Fibroblast of lung (primary cell): Measurements from ENCODE around the gene ODF4. TPM values are rescaled to one million over a fixed set of nuclear protein-coding genes. Genes with fewer than 3 reads are reported as not detected.

Experiments used
- DNase-seq, 2 donors: peaks; one replicate each; pipeline versions ENCODE4 v3.0.0 to v3.0.0-alpha.2; 2010; ENCODE audit warnings: low read depth in 2 of 2
- H2AFZ ChIP-seq: 2 replicates; pipeline ENCODE4 v1.5.1; 2012; ENCODE audit warnings: low read length, control low read depth, inconsistent platforms
- H3K27ac ChIP-seq: 2 replicates; pipeline ENCODE4 v1.5.1; 2011; ENCODE audit warnings: low read length, control low read depth; ENCODE audit not compliant: insufficient read depth
- H3K27me3 ChIP-seq: 2 replicates; pipeline ENCODE4 v1.5.1; 2011; ENCODE audit warnings: mild to moderate bottlenecking, low read length; ENCODE audit not compliant: control insufficient read depth, insufficient read depth
- H3K36me3 ChIP-seq: 2 replicates; pipeline ENCODE4 v1.5.1; 2011; ENCODE audit warnings: low read length; ENCODE audit not compliant: control insufficient read depth, insufficient read depth
- H3K4me1 ChIP-seq: 2 replicates; pipeline ENCODE4 v1.5.1; 2011; ENCODE audit warnings: low read length; ENCODE audit not compliant: control insufficient read depth, insufficient read depth; ENCODE audit errors: extremely low read depth
- H3K4me2 ChIP-seq: 2 replicates; pipeline ENCODE4 v1.5.1; 2011; ENCODE audit warnings: low read length, control low read depth; ENCODE audit not compliant: insufficient read depth; ENCODE audit errors: extremely low read depth
- H3K4me3 ChIP-seq, 4 experiments: fragments of 200-600 bp in 1 of 4; sonication (generic) in 1 of 4; replicated peaks in 1 of 4; 2 replicates each; pipeline ENCODE4 v1.5.1; 2011 to 2016; ENCODE audit warnings: low read length in 4 of 4, low read depth in 3 of 4, mild to moderate bottlenecking in 3 of 4, control low read depth in 2 of 4, inconsistent platforms in 1 of 4, mixed read lengths in 1 of 4; ENCODE audit not compliant: insufficient read depth in 1 of 4; ENCODE audit errors: control extremely low read depth in 1 of 4
- H3K79me2 ChIP-seq: 2 replicates; pipeline ENCODE4 v1.5.1; 2012; ENCODE audit warnings: mild to moderate bottlenecking, low read length, inconsistent platforms; ENCODE audit not compliant: control insufficient read depth, insufficient read depth
- H3K9ac ChIP-seq: 2 replicates; pipeline ENCODE4 v1.5.1; 2011; ENCODE audit warnings: mild to moderate bottlenecking, low read length, control low read depth; ENCODE audit not compliant: insufficient read depth
- H3K9me3 ChIP-seq: 2 replicates; pipeline ENCODE4 v1.5.1; 2012; ENCODE audit warnings: low read depth, low read length; ENCODE audit not compliant: control insufficient read depth, insufficient read depth
- H4K20me1 ChIP-seq: 2 replicates; pipeline ENCODE4 v1.5.1; 2011; ENCODE audit warnings: low read length; ENCODE audit not compliant: control insufficient read depth, insufficient read depth; ENCODE audit errors: extremely low read depth
- EZH2 ChIP-seq: IDR thresholded peaks from 2 replicates; pipeline ENCODE4 v1.5.1; 2012; ENCODE audit warnings: low read length, control low read depth, mild to moderate bottlenecking; ENCODE audit errors: missing control alignments
- polyA plus RNA-seq, 2 donors: library from polyadenylated mRNA; depleted of rRNA in 1 of 2; stranded (reverse) in 1 of 2; unstranded in 1 of 2; fragments of >200 nt; gene quantifications; 2 replicates each; pipeline ENCODE4 v1.2.1, GENCODE V29; 2011 to 2012; ENCODE audit warnings: missing spikeins in 1 of 2
- total RNA-seq: library from RNA; depleted of rRNA; stranded (reverse); fragments of >200 nt; gene quantifications from 2 replicates; pipeline ENCODE4 v1.2.1, GENCODE V29; 2014
- TF ChIP-seq, protein P1 (sequence below), 2 donors: IDR thresholded peaks in 1 of 2; conservative IDR thresholded peaks in 1 of 2; 1 replicate in 1 of 2; 2 replicates in 1 of 2; pipeline ENCODE4 v1.5.1; 2011 to 2012; ENCODE audit warnings: low read length in 2 of 2, control low read depth in 1 of 2, inconsistent platforms in 1 of 2, low read depth in 1 of 2, mild to moderate bottlenecking in 1 of 2

The ODF4 gene
- total and polyA plus RNA-seq, 2 donors (not counting 1 experiment from before 2014, with no cell fraction given): not detected

DNA sequence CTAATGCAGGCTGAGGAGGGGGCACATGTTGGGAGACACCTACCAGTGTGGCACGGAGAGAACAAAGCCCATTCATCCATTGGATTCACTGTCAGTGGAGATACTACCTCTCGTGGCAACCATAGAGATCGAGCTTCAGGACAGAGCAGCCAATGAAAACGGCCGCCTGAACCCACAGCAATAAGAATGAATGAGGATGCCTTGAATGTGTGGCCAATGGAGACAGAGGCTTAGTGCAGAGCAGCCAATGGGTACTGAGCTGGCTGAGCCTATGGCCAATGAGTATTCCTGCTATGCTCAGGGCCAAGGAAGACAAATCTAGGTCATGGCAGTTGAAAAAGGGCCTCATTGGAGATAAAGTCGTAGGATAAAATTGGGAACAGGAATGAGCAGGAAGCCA lies 18.6 kb upstream of the ODF4 start:
- H2AFZ ChIP-seq: no peak overlapping the region
- H3K79me2 ChIP-seq: no peaks in the 10 kb centered on the region
- TF ChIP-seq EZH2: no peak
- TF ChIP-seq, protein P1, sequence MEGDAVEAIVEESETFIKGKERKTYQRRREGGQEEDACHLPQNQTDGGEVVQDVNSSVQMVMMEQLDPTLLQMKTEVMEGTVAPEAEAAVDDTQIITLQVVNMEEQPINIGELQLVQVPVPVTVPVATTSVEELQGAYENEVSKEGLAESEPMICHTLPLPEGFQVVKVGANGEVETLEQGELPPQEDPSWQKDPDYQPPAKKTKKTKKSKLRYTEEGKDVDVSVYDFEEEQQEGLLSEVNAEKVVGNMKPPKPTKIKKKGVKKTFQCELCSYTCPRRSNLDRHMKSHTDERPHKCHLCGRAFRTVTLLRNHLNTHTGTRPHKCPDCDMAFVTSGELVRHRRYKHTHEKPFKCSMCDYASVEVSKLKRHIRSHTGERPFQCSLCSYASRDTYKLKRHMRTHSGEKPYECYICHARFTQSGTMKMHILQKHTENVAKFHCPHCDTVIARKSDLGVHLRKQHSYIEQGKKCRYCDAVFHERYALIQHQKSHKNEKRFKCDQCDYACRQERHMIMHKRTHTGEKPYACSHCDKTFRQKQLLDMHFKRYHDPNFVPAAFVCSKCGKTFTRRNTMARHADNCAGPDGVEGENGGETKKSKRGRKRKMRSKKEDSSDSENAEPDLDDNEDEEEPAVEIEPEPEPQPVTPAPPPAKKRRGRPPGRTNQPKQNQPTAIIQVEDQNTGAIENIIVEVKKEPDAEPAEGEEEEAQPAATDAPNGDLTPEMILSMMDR (conservative IDR thresholded peaks at IDR 0.05 in 1 of 2, IDR thresholded peaks at IDR 0.05 in 1 of 2; ENCODE audit: low read depth in 1 of 2, low read length in 2 of 2): no peak
- H3K27me3 ChIP-seq: peaks cover 12% of the 10 kb centered on the region
- H3K9me3 ChIP-seq: no peaks in the 10 kb centered on the region
- DNase-seq: no peak
- no peak overlapping the region for H3K27ac ChIP-seq
- H3K4me2 ChIP-seq: no peak overlapping the region
- no peaks in the 10 kb centered on the region for H3K36me3 ChIP-seq
- no peak overlapping the region for H3K4me3 ChIP-seq
- no peaks in the 10 kb centered on the region for H4K20me1 ChIP-seq
- H3K9ac ChIP-seq: no peak overlapping the region
- no peaks in the 10 kb centered on the region for H3K4me1 ChIP-seq

DNA sequence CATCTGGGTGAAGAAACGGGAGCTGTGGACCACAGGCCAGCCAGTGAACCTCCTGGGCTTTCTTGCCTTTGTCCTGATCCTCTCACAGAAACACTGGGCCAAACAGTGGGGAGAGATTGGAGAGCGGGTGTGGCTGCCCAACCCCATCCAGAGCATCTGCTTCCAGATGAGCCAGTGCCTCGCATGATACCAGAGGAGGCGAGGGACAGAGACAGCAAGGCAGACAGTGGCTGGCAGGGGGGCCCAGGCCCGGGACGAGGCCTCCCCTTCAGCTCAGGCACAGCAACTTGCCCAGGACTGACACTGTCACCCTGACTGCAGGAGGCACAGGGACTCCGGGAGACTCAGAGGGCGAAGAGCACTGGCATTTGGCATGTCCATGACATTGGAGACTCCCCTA lies 17.6 kb upstream of the ODF4 start:
- Histone ChIP-seq H3K36me3 (no peaks in the 10 kb centered on the region), H3K27ac (no peak overlapping the region), H3K4me3 (no peak overlapping the region), H3K9ac (no peak overlapping the region), H4K20me1 (no peaks in the 10 kb centered on the region), H3K4me1 (no peaks in the 10 kb centered on the region), H3K27me3 (peaks cover 9% of the 10 kb centered on the region), H2AFZ (no peak overlapping the region), H3K79me2 (no peaks in the 10 kb centered on the region), H3K4me2 (no peak overlapping the region), H3K9me3 (no peaks in the 10 kb centered on the region)
- DNase-seq: no peak
- TF ChIP-seq, protein P1 (conservative IDR thresholded peaks at IDR 0.05 in 1 of 2, IDR thresholded peaks at IDR 0.05 in 1 of 2; ENCODE audit: low read depth in 1 of 2, low read length in 2 of 2): no peak
- TF ChIP-seq EZH2: no peak

DNA sequence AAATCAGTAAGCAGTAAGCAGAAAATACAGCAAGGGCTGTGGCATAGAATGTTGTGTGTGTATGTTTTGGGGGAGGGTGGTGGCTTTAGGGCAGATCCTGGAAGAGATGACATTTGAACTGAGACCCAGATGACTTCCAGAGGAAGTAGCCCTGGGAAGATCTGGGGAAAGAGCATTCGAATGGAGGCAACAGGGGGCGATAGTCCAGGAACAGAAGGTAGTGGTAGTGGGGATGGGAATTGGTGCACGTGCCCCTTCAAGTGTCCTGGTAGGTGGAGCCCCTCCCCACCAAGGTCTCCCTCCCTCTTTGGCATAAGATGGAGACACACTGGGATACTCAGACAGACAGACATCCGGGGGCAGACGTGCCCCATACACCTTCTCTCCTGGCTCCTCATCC lies 15.5 kb upstream of the ODF4 start:
- H3K9ac ChIP-seq: no peak overlapping the region
- no peak for DNase-seq
- no peak overlapping the region for H3K4me2 ChIP-seq
- H3K36me3 ChIP-seq: no peaks in the 10 kb centered on the region
- H3K4me3 ChIP-seq: no peak overlapping the region
- no peak overlapping the region for H3K27ac ChIP-seq
- no peaks in the 10 kb centered on the region for H3K79me2 ChIP-seq
- no peaks in the 10 kb centered on the region for H4K20me1 ChIP-seq
- no peaks in the 10 kb centered on the region for H3K4me1 ChIP-seq
- TF ChIP-seq, protein P1 (conservative IDR thresholded peaks at IDR 0.05 in 1 of 2, IDR thresholded peaks at IDR 0.05 in 1 of 2; ENCODE audit: low read depth in 1 of 2, low read length in 2 of 2): no peak
- TF ChIP-seq EZH2: no peak
- no peaks in the 10 kb centered on the region for H3K27me3 ChIP-seq
- no peaks in the 10 kb centered on the region for H3K9me3 ChIP-seq
- H2AFZ ChIP-seq: no peak overlapping the region
